A673 (cell line): ENCODE results near the gene SCART1. TPM values are rescaled to one million over a fixed set of nuclear protein-coding genes. Genes with fewer than 3 reads are reported as not detected.

ENCODE experiments used
- BruUV-seq: library from RNA; stranded (reverse); fragments of 400-500 nt; replicated peaks from 2 replicates; lab custom pipeline; 2021; lab: Mats Ljungman, UMichigan
- CTCF ChIA-PET: fragments of 300-600 bp; sonication (Branson Sonifier 250); formaldehyde crosslinking; loops from one replicate; lab custom pipeline; 2022; ENCODE audit warnings: antibody characterized with exemption; lab: Charles Lee
- POLR2A ChIA-PET: fragments of 300-600 bp; sonication (Branson Sonifier 250); formaldehyde crosslinking; loops from one replicate; lab custom pipeline; 2022; ENCODE audit warnings: antibody characterized with exemption; ENCODE audit not compliant: low non-redundant PET; lab: Charles Lee
- DNase-seq: peaks from one replicate; pipeline ENCODE4 v3.0.0-alpha.2; 2015; ENCODE audit warnings: low spot score
- H3K27ac ChIP-seq: fragments of 200-600 bp; sonication (generic); 2 replicates; pipeline ENCODE4 v1.5.1; 2016; ENCODE audit warnings: mixed run types, low read depth, mild to moderate bottlenecking, mixed read lengths, antibody characterized with exemption, low read length; ENCODE audit not compliant: poor library complexity, severe bottlenecking
- H3K27me3 ChIP-seq: fragments of 200-600 bp; sonication (generic); replicated peaks from 2 replicates; pipeline ENCODE4 v1.6.1; 2017; ENCODE audit warnings: mixed run types, low read depth, mild to moderate bottlenecking, mixed read lengths, antibody characterized with exemption, low read length; ENCODE audit not compliant: insufficient read depth, poor library complexity
- H3K36me3 ChIP-seq: fragments of 200-600 bp; sonication (generic); 2 replicates; pipeline ENCODE4 v1.6.1; 2016; ENCODE audit warnings: mixed run types, mild to moderate bottlenecking, mixed read lengths, antibody characterized with exemption, low read length; ENCODE audit not compliant: insufficient read depth, poor library complexity, severe bottlenecking
- H3K4me1 ChIP-seq: fragments of 200-600 bp; sonication (generic); 2 replicates; pipeline ENCODE4 v1.6.1; 2017; ENCODE audit warnings: mixed run types, mild to moderate bottlenecking, mixed read lengths, antibody characterized with exemption, low read length; ENCODE audit not compliant: insufficient read depth, poor library complexity, severe bottlenecking
- H3K4me3 ChIP-seq: fragments of 200-600 bp; sonication (generic); 2 replicates; pipeline ENCODE4 v1.5.1; 2016; ENCODE audit warnings: low read depth, mixed run types, mild to moderate bottlenecking, mixed read lengths, low read length; ENCODE audit not compliant: poor library complexity, severe bottlenecking
- H3K9me3 ChIP-seq: fragments of 200-600 bp; sonication (generic); 2 replicates; pipeline ENCODE4 v1.6.1; 2016; ENCODE audit warnings: mixed run types, low read depth, mild to moderate bottlenecking, mixed read lengths, antibody characterized with exemption, low read length; ENCODE audit not compliant: poor library complexity, severe bottlenecking
- CTCF ChIP-seq: fragments of 300-800, 200-600 bp; sonication (generic); conservative IDR thresholded peaks from 2 replicates; pipeline ENCODE4 v1.5.1; 2017; ENCODE audit warnings: low read depth, mild to moderate bottlenecking, antibody characterized with exemption, low read length, moderate library complexity, mixed read lengths
- EZH2 ChIP-seq: fragments of 200-600 bp; sonication (generic); IDR thresholded peaks from 2 replicates; pipeline ENCODE4 v1.6.1; 2017; ENCODE audit warnings: borderline replicate concordance, low read depth, mild to moderate bottlenecking, mixed read lengths, antibody characterized with exemption, low read length; ENCODE audit not compliant: poor library complexity, severe bottlenecking
- intact Hi-C: fragments of 100-400 bp; cut with micrococcal nuclease; formaldehyde crosslinking; loops from one replicate; pipeline ENCODE4 v1.10.0; 2022; ENCODE audit not compliant: unreplicated experiment
- total RNA-seq: library from RNA; stranded (reverse); gene quantifications from 2 replicates; pipeline ENCODE4 v1.2.3, GENCODE V29; 2021

The SCART1 gene
- total RNA-seq, 1 experiment from 2014 or later, result 1.8 TPM

GRCh38 chr10:133458021-133458709 lies 4.4 kb downstream of the SCART1 start:
- Histone ChIP-seq H3K27me3 (no peaks in the 10 kb centered on the region), H3K36me3 (no peaks in the 10 kb centered on the region), H3K4me1 (no peaks in the 10 kb centered on the region), H3K4me3 (no peak overlapping the region), H3K27ac (no peak overlapping the region), H3K9me3 (no peaks in the 10 kb centered on the region)
- intact Hi-C loops, result no loop called here
- TF ChIP-seq CTCF, result no peak
- no peak for TF ChIP-seq EZH2
- BruUV-seq, result no TSS peak
- ChIA-PET POLR2A (no interaction called here), CTCF (no interaction called here)
- no peak for DNase-seq

DNA sequence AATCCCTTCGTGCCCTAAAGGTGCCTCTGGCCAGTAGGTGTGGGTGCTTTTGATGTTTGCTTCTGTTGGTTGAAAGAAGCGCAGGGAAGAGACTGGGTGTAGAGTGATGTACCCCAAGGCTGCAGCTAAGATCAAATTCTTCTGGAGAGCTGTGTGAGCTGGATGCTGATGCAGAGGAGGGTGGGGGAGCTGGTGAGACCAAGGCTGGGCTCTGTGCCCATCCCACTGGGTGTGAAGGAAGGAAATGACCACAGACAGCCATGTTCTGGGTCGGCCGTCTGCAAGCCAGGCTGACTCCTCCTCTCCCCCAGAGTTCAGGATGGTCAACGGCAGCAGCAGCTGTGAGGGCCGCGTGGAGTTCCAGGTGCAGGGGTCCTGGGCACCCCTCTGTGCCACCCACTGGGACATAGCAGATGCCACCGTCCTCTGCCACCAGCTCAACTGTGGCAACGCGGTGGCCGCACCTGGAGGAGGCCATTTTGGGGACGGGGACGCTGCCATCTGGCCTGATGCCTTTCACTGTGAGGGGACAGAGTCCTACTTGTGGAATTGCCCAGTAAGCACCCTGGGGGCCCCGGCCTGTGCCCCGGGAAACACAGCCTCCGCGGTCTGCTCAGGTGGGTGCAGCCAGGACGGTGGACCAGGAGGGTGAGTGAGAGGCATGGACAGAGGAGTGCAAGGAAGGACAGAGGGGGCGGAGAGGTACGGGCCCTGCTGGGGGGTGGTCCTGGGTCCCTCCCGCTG lies 5.1 kb downstream of the SCART1 start:
- TF ChIP-seq EZH2 (no peak), CTCF (no peak)
- intact Hi-C loops, result no loop called here
- no peaks in the 10 kb centered on the region for H3K9me3 ChIP-seq
- CTCF ChIA-PET, result no interaction called here
- no peak for DNase-seq
- H3K27me3 ChIP-seq, result no peaks in the 10 kb centered on the region
- H3K27ac ChIP-seq, result no peak overlapping the region
- no TSS peak for BruUV-seq
- H3K4me1 ChIP-seq, result no peaks in the 10 kb centered on the region
- no peak overlapping the region for H3K4me3 ChIP-seq
- no peaks in the 10 kb centered on the region for H3K36me3 ChIP-seq
- POLR2A ChIA-PET, result no interaction called here

DNA sequence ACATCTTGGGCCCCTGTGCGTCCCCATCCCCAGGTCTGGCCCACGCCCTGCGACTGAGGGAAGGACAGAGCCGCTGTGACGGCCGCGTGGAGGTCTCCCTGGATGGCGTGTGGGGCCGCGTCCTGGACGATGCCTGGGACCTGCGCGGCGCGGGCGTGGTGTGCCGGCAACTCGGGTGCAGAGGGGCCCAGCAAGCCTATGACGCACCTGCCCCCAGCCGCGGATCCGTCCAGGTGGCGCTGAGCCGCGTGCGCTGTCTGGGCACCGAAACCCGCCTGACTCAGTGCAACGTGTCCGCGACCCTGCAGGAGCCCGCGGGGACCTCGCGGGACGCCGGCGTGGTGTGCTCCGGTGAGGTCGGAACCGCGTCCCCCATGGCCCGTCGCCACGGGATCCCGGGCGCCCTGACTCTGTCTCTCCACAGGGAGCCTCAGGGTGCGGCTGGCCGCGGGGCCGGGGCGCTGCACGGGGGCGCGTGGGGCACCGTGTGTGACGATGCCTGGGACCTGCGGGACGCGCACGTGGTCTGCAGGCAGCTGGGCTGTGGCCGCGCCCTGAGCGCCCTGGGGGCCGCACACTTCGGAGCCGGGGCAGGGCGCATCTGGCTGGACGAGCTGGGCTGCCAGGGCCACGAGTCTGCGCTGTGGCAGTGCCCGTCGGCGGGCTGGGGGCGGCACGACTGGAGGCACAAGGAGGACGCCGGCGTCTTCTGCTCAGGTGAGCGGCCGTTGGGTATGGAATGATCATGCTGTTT lies 5.9 kb downstream of the SCART1 start:
- no peaks in the 10 kb centered on the region for H3K9me3 ChIP-seq
- no peak overlapping the region for H3K27ac ChIP-seq
- ChIA-PET CTCF (no interaction called here), POLR2A (no interaction called here)
- TF ChIP-seq EZH2 (no peak), CTCF (no peak)
- H3K4me3 ChIP-seq, result no peak overlapping the region
- BruUV-seq, result no TSS peak
- H3K27me3 ChIP-seq, result no peaks in the 10 kb centered on the region
- no peak for DNase-seq
- H3K36me3 ChIP-seq, result no peaks in the 10 kb centered on the region
- H3K4me1 ChIP-seq, result no peaks in the 10 kb centered on the region
- intact Hi-C loops, result no loop called here
